Skeletal muscle satellite cell (primary cell): ENCODE data around the gene PCGF1.
A peak's percentile ranks its signal among the peaks of the same experiment; 100 is the strongest.

Source experiments
- H3K27me3 ChIP-seq: 2 replicates; pipeline ENCODE4 v1.7.0; 2013; ENCODE audit warnings: low read length; ENCODE audit not compliant: control insufficient read depth, insufficient read depth
- H3K36me3 ChIP-seq: 2 replicates; pipeline ENCODE4 v1.7.0; 2013; ENCODE audit warnings: mild to moderate bottlenecking, control low read depth, low read length; ENCODE audit not compliant: insufficient read depth
- H3K4me1 ChIP-seq: 2 replicates; pipeline ENCODE4 v1.7.0; 2013; ENCODE audit warnings: low read length; ENCODE audit not compliant: control insufficient read depth, insufficient read depth
- H3K4me2 ChIP-seq: 2 replicates; pipeline ENCODE4 v1.7.0; 2013; ENCODE audit warnings: mild to moderate bottlenecking, low read length
- H3K4me3 ChIP-seq: 2 replicates; pipeline ENCODE4 v1.7.0; 2013; ENCODE audit warnings: low read length
- H3K9ac ChIP-seq: 2 replicates; pipeline ENCODE4 v1.7.0; 2013; ENCODE audit warnings: mild to moderate bottlenecking, low read depth, low read length, moderate library complexity
- H3K9me3 ChIP-seq: replicated peaks from 2 replicates; pipeline ENCODE4 v1.7.0; 2013; ENCODE audit warnings: mild to moderate bottlenecking, control low read depth, low read length

Gene PCGF1

GRCh38 chr2:74524955-74525716 is 17.6 kb upstream of the PCGF1 start:
- no peak overlapping the region for H3K9ac ChIP-seq
- H3K27me3 ChIP-seq = peaks cover 3% of the 10 kb centered on the region
- H3K4me3 ChIP-seq = no peak overlapping the region
- no peak overlapping the region for H3K4me2 ChIP-seq
- H3K9me3 ChIP-seq = no peaks in the 10 kb centered on the region
- H3K4me1 ChIP-seq = peaks cover 8% of the 10 kb centered on the region
- H3K36me3 ChIP-seq = peaks cover 31% of the 10 kb centered on the region

DNA sequence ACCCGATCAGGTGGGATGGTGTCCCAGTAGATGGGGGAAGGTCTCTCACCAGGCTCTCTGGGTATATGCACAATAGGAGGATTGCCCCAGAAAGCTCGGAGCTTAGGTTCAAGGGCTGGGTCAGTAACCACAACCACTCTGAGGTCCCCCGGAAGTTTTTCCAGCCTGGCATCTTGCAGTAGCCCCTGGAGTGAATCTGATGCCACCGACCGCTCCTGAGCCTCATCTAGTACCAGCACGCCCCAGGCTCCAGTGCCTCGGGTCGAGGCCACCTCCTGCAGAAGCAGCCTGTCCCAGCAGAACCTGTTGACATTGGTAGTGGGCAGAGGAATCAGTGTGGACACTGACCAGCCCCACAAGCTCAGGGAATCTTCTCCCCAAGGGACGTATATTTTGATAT is 16.5 kb upstream of the PCGF1 start:
- Histone ChIP-seq H3K9ac (no peak overlapping the region), H3K4me3 (no peak overlapping the region), H3K4me1 (peaks cover 8% of the 10 kb centered on the region), H3K36me3 (peaks cover 31% of the 10 kb centered on the region), H3K4me2 (no peak overlapping the region), H3K9me3 (no peaks in the 10 kb centered on the region), H3K27me3 (peaks cover 14% of the 10 kb centered on the region)

DNA sequence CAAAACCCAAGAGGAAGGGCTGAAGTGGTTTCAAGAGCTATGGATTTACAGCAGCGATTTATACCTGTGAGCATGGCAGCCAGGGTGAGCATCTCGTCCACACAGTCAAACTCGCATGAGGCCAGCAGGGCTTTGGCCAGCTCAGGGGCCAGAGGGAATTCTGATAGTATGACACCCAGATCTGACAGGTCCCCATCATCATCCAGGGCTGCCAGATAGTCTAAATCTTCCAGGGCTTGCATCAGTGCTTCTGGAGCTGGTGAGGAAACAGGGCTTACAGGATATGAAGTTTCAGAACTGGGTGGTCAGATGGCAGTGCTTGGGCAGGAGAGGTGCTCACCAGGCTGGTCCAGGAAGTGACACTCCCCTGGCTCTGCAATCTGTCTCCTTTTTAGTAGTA is 15.0 kb upstream of the PCGF1 start:
- Histone ChIP-seq H3K4me2 (no peak overlapping the region), H3K9me3 (no peaks in the 10 kb centered on the region), H3K4me1 (no peaks in the 10 kb centered on the region), H3K9ac (no peak overlapping the region), H3K27me3 (peaks cover 29% of the 10 kb centered on the region), H3K36me3 (peaks cover 22% of the 10 kb centered on the region), H3K4me3 (no peak overlapping the region)

DNA sequence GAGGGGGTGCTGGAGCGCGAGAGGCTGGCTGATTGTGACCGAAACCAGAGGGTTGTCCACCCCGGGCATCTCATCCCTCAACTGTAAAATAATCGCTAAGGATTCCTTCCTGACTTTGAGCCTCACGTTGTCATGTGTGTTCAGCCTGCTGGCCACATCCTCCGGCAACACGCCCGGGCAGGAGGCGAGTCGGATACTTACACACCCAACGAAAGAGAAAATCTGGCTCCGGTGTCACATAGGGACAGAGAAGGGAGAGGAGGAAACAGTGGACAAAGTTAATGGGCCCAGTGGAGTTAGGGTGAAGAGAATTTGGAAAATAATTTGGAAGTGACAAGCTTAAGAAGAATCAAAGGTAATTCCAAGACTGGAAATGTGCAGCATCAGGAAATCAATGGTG is 9.2 kb upstream of the PCGF1 start:
- Histone ChIP-seq H3K36me3 (no peaks in the 10 kb centered on the region), H3K4me1 (peaks cover 1% of the 10 kb centered on the region), H3K9ac (no peak overlapping the region), H3K4me3 (no peak overlapping the region), H3K4me2 (no peak overlapping the region), H3K27me3 (peaks cover 77% of the 10 kb centered on the region), H3K9me3 (peaks cover 5% of the 10 kb centered on the region)

GRCh38 chr2:74515981-74516633 is 8.6 kb upstream of the PCGF1 start:
- Histone ChIP-seq H3K9me3 (peaks cover 5% of the 10 kb centered on the region), H3K9ac (no peak overlapping the region), H3K27me3 (peaks cover 77% of the 10 kb centered on the region), H3K36me3 (no peaks in the 10 kb centered on the region), H3K4me3 (peak overlapping the region; percentile 55), H3K4me2 (peak overlapping the region; percentile 64), H3K4me1 (peaks cover 7% of the 10 kb centered on the region)

DNA sequence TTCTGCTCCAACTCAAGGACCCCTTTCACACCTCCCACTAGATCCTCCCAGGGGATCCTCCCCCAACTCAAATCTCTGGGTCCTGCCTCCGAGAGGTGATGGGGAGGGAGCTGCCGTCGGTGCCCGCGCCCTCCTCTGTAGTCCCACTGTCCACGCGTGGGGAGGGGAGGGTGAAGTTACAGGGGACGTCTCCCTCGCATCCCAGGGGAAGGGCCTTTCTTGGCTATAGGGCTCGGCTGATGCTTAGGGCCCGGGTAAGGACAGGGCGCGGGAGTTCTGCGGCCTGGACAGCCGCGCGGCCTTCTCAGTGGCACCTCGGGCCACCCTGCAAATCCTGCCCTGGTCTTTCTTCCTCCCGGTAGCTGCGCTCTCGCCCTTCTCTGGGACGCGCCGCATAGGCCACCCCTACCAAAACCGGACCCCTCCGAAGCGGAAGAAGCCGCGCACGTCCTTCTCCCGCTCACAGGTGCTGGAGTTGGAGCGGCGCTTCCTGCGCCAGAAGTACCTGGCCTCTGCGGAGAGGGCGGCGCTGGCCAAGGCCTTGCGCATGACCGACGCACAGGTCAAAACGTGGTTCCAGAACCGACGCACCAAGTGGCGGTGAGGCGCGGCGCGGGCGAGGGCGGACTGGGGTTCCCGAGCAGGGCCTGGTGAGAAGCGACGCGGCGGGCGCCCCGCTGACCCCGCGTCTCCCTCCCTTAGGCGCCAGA is 7.9 kb upstream of the PCGF1 start:
- Histone ChIP-seq H3K4me1 (peaks cover 10% of the 10 kb centered on the region), H3K9ac (no peak overlapping the region), H3K4me3 (no peak overlapping the region), H3K9me3 (peaks cover 5% of the 10 kb centered on the region), H3K27me3 (peaks cover 79% of the 10 kb centered on the region), H3K36me3 (no peaks in the 10 kb centered on the region), H3K4me2 (peak overlapping the region; percentile 64)

DNA sequence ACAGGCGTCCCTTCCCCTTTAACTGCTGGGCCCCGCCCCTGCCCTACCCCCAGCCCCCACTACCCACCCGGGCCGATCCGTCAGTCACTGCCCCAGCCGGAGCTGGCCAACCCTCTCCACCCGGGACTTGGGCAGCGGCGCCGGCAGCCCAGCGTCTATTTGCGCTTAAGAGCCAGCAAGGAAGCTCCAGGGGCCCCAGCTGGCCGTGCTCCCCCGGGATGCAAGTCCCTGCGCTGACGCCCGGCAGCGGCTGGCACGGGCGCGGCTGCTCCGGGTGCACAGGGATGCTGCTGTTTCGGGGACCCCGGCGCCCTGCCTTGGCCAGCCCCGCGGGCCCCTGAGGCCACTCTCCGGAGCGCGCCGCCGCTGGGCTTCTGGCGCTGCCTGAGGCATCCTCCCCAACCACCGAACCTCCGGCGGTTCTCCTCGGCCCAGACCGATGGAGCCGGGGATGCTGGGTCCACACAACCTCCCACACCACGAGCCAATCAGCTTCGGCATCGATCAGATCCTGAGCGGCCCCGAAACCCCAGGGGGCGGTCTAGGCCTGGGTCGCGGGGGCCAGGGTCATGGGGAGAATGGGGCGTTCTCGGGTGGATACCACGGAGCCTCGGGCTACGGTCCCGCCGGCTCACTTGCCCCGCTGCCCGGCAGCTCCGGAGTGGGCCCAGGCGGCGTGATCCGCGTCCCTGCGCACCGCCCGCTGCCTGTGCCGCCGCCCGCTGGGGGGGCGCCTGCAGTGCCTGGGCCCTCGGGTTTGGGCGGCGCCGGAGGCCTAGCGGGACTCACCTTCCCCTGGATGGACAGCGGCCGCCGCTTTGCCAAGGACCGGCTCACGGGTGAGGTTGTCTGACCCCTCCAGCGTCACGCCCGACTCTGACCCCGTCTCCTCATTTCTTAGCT is 7.1 kb upstream of the PCGF1 start, which contains the start of gene TLX2:
Gene TLX2 (plus strand): TSS at position 83 of the 903 bp plus-strand sequence. CDS start 357 bp downstream, at position 440.
- Histone ChIP-seq H3K27me3 (peaks cover 77% of the 10 kb centered on the region), H3K4me3 (peak within 1 kb of the TSS; percentile 12), H3K4me1 (peaks cover 10% of the 10 kb centered on the region), H3K36me3 (no peaks in the 10 kb centered on the region), H3K4me2 (peak within 1 kb of the TSS; percentile 57), H3K9me3 (peaks cover 5% of the 10 kb centered on the region), H3K9ac (no peak within 1 kb of the TSS)

- peaks cover 70% of the 10 kb centered on the region for H3K27me3 ChIP-seq
- no peak overlapping the region for H3K4me3 ChIP-seq
Observed at GRCh38 chr2:74513605-74514367, 6.3 kb upstream of the PCGF1 start.

DNA sequence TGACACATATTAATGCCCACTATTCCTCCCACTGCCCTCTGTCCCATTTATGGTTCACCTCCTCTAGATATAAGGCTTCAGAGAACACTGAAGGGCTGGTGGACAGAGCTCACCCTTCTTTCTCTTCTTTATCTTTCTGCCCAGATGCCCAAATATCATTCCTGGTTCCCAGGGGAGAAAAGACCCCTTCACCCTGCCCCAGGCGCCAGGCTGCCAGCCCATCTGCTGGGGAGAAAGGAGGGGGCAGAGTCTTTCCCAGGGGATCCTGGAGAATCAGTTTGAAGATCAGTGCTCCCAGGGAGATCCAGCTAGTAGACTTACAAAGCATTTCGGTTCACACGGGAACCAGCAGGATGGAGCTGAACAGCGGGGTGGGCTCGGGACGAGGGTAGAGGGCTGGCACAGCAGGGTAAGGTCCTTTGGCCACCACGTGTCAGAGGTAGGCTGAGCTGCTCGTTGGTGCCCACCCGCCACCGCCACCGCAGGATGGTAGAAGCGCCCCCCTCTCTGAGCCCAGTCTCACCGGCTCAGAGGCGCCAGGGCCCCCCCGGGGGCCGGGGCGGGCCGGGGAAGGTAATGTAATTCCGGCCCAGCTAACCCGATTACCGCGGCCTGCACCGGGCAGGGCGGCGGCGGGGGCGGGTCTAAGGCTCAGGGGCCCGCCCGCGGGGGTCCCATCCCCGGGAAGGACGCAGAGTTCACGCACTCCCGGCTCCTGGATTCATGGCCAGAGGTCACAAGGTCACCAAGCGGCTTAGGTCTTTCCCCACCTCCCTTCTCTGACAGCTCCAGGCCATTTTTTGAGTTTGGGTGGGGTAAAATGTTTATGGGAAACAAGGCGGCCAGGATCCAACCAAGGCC is 5.5 kb upstream of the PCGF1 start:
- no peak overlapping the region for H3K9ac ChIP-seq
- no peaks in the 10 kb centered on the region for H3K36me3 ChIP-seq
- H3K4me1 ChIP-seq = peaks cover 15% of the 10 kb centered on the region
- peaks cover 5% of the 10 kb centered on the region for H3K9me3 ChIP-seq
- H3K4me3 ChIP-seq = no peak overlapping the region
- peaks cover 62% of the 10 kb centered on the region for H3K27me3 ChIP-seq
- H3K4me2 ChIP-seq = no peak overlapping the region

More at GRCh38 chr2:74513605-74514367, 6.3 kb upstream of the PCGF1 start:
- Histone ChIP-seq H3K36me3 (no peaks in the 10 kb centered on the region), H3K4me2 (peak overlapping the region; percentile 57), H3K9me3 (peaks cover 5% of the 10 kb centered on the region), H3K4me1 (peaks cover 10% of the 10 kb centered on the region), H3K9ac (no peak overlapping the region)
